ENCODE measurements around the gene STK32B. TPM values are rescaled to one million over a fixed set of nuclear protein-coding genes. Genes with fewer than 3 reads are reported as not detected.

STK32B gene
- total RNA-seq, 1 donor from 2014 or later: not detected

- Mint-ChIP-seq H3K36me3 (ENCODE audit: low read depth) (no peaks in the 10 kb centered on the region), H3K9me3 (no peaks in the 10 kb centered on the region), H3K4me1 (no peaks in the 10 kb centered on the region), H3K27ac (no peak overlapping the region), H3K4me3 (no peak overlapping the region), H3K27me3 (no peaks in the 10 kb centered on the region)
- ATAC-seq (ENCODE audit: low read depth): no peak
- ChIA-PET POLR2A (no interaction called here), CTCF (no interaction called here)
- intact Hi-C loops (cut with micrococcal nuclease): no loop called here
- DNase-seq: no peak
- TF ChIP-seq CTCF (IDR thresholded peaks at IDR 0.05): no peak
These were observed 475.0 kb downstream of the STK32B start for GRCh38 chr4:5526080-5526846.

- Mint-ChIP-seq H3K9me3 (no peaks in the 10 kb centered on the region), H3K4me1 (no peaks in the 10 kb centered on the region), H3K4me3 (no peak overlapping the region), H3K27ac (no peak overlapping the region), H3K36me3 (ENCODE audit: low read depth) (no peaks in the 10 kb centered on the region), H3K27me3 (no peaks in the 10 kb centered on the region)
- ChIA-PET POLR2A (no interaction called here), CTCF (no interaction called here)
- ATAC-seq (ENCODE audit: low read depth) (no peak), DNase-seq (no peak)
- intact Hi-C loops (cut with micrococcal nuclease): no loop called here
- no peak for TF ChIP-seq CTCF (IDR thresholded peaks at IDR 0.05)
These were observed 475.9 kb downstream of the STK32B start for GRCh38 chr4:5527211-5527610.

GRCh38 chr4:5528031-5528436 is 476.8 kb downstream of the STK32B start:
- H3K9me3 Mint-ChIP-seq: no peaks in the 10 kb centered on the region
- no peak for DNase-seq
- ATAC-seq (ENCODE audit: low read depth): no peak
- H3K27ac Mint-ChIP-seq: no peak overlapping the region
- H3K36me3 Mint-ChIP-seq (ENCODE audit: low read depth): no peaks in the 10 kb centered on the region
- no peak for TF ChIP-seq CTCF (IDR thresholded peaks at IDR 0.05)
- intact Hi-C loops (cut with micrococcal nuclease): no loop called here
- no peaks in the 10 kb centered on the region for H3K4me1 Mint-ChIP-seq
- no peaks in the 10 kb centered on the region for H3K27me3 Mint-ChIP-seq
- ChIA-PET CTCF (no interaction called here), POLR2A (no interaction called here)
- no peak overlapping the region for H3K4me3 Mint-ChIP-seq

GRCh38 chr4:5532100-5532499 is 480.8 kb downstream of the STK32B start:
- ChIA-PET POLR2A (no interaction called here), CTCF (no interaction called here)
- ATAC-seq (ENCODE audit: low read depth): no peak
- Mint-ChIP-seq H3K9me3 (peaks cover 12% of the 10 kb centered on the region), H3K36me3 (ENCODE audit: low read depth) (no peaks in the 10 kb centered on the region), H3K27ac (no peak overlapping the region), H3K4me1 (no peaks in the 10 kb centered on the region), H3K4me3 (no peak overlapping the region), H3K27me3 (no peaks in the 10 kb centered on the region)
- no peak for TF ChIP-seq CTCF (IDR thresholded peaks at IDR 0.05)
- no peak for DNase-seq
- intact Hi-C loops (cut with micrococcal nuclease): no loop called here

- no peak overlapping the region for H3K4me3 Mint-ChIP-seq
- no peaks in the 10 kb centered on the region for H3K4me1 Mint-ChIP-seq
- ATAC-seq (ENCODE audit: low read depth) (no peak), DNase-seq (no peak)
- no peak overlapping the region for H3K27ac Mint-ChIP-seq
- TF ChIP-seq CTCF (IDR thresholded peaks at IDR 0.05): no peak
- no peaks in the 10 kb centered on the region for H3K27me3 Mint-ChIP-seq
- ChIA-PET POLR2A (no interaction called here), CTCF (no interaction called here)
- intact Hi-C loops (cut with micrococcal nuclease): no loop called here
- no peaks in the 10 kb centered on the region for H3K36me3 Mint-ChIP-seq (ENCODE audit: low read depth)
- H3K9me3 Mint-ChIP-seq: peaks cover 8% of the 10 kb centered on the region
These were observed 488.3 kb downstream of the STK32B start for GRCh38 chr4:5539584-5539983.

Measured in activated B cell treated with CpG ODN at 0.5 μM for 24 hours (primary cell).